ENCODE results near the gene EPC1. TPM values are rescaled to one million over a fixed set of nuclear protein-coding genes. Genes with fewer than 3 reads are reported as not detected.
"Not testable (repeated sequence)": the region's sequence is repeated elsewhere in the genome, so short reads cannot be mapped to it uniquely, and the experiment has no call there.

Gene EPC1
- total and polyA plus RNA-seq, 2 of the 8 experiments (the other 6 are each of a cell fraction or from before 2014, with no cell fraction given), result 23.7 to 42.3 TPM

- CTCF ChIA-PET (ENCODE audit: partially characterized antibody); H2AFZ ChIP-seq (ENCODE audit: low read length); H3K23ac ChIP-seq (ENCODE audit: insufficient read length); H3K14ac ChIP-seq (ENCODE audit: insufficient read length); H3K79me2 ChIP-seq (ENCODE audit: control insufficient read depth in 1 of 2, insufficient read depth in 2 of 2, low read length in 2 of 2); H4K20me1 ChIP-seq (replicated peaks in 1 of 2; ENCODE audit: control insufficient read depth in 1 of 2, insufficient read depth in 2 of 2, low read length in 2 of 2); H3K4ac ChIP-seq (replicated peaks; ENCODE audit: insufficient read length, low read depth, low read length); H4K91ac ChIP-seq (replicated peaks; ENCODE audit: insufficient read length, low read length); H3K27me3 ChIP-seq (replicated peaks in 1 of 4; ENCODE audit: control insufficient read depth in 3 of 4, extremely low read depth in 1 of 4, insufficient read depth in 3 of 4, low read length in 3 of 4); H2AK5ac ChIP-seq (ENCODE audit: low read depth, low read length); H3K4me1 ChIP-seq (replicated peaks in 1 of 4; ENCODE audit: control insufficient read depth in 3 of 4, insufficient read depth in 4 of 4, low read length in 3 of 4); H3K79me1 ChIP-seq (ENCODE audit: low read depth, low read length); H3K18ac ChIP-seq (ENCODE audit: extremely low read depth, low read length); H3K56ac ChIP-seq (replicated peaks; ENCODE audit: insufficient read length, low read depth, low read length); H3K4me3 ChIP-seq (ENCODE audit: extremely low read depth in 1 of 4, insufficient read depth in 2 of 4, low read depth in 3 of 4, low read length in 4 of 4); POLR2A ChIA-PET (ENCODE audit: partially characterized antibody); FAIRE-seq; H3K23me2 ChIP-seq (ENCODE audit: low read depth, low read length); H3K36me3 ChIP-seq (ENCODE audit: control insufficient read depth in 2 of 4, insufficient read depth in 4 of 4, low read length in 3 of 4); H4K5ac ChIP-seq (ENCODE audit: insufficient read length, low read depth, low read length); H3K9ac ChIP-seq (replicated peaks in 1 of 4; ENCODE audit: extremely low read depth in 1 of 4, low read depth in 3 of 4, low read length in 3 of 4); H2BK5ac ChIP-seq (ENCODE audit: low read depth, low read length); H3K4me2 ChIP-seq (ENCODE audit: insufficient read depth in 1 of 2, low read depth in 2 of 2, low read length in 2 of 2); H2BK15ac ChIP-seq (ENCODE audit: low read length); H3K27ac ChIP-seq (ENCODE audit: low read depth, low read length); H2BK12ac ChIP-seq (ENCODE audit: low read depth, low read length); DNase-seq (ENCODE audit: low read depth in 1 of 2, low spot score in 2 of 2); H4K8ac ChIP-seq (ENCODE audit: extremely low read depth, insufficient read depth, low read length): not testable (repeated sequence)
- H2BK20ac ChIP-seq (ENCODE audit: low read length), result 0 out of 2 replicates have a peak overlapping the region, but pooled peaks have one; percentile 17
- H3K9me3 ChIP-seq (ENCODE audit: insufficient read depth in 2 of 2, low read depth in 1 of 2, low read length in 1 of 2), result peaks cover 25 to 27% of the 10 kb centered on the region in 2 experiments
- 93% methylated on average over 5 of the region's 5 CpGs; no CpG with 5 or more reads in 1 of the 2 experiments for WGBS, 2 experiments (ENCODE audit: extremely low coverage in 1 of 2, insufficient coverage in 1 of 2, insufficient read length in 1 of 2, insufficient replicate concordance in 2 of 2, low coverage in 1 of 2, low lambda C conversion rate in 2 of 2, missing lambda C conversion rate in 1 of 2)
- peak overlapping the region; percentile 33 for H2BK120ac ChIP-seq (replicated peaks; ENCODE audit: low read depth, low read length)
Observed at GRCh38 chr10:32218206-32219044, 128.5 kb downstream of the EPC1 start.

Small RNA genes lying within 50 kb of the gene (small RNA-seq; reads per million reads assigned to genes)
- not detected for gene RNU6-1244P (ENCODE audit: insufficient read depth)

Other genes starting within 250 kb of the EPC1 start
- 0.46 and 0.74 TPM in 2 replicates for gene CCDC7, start 99.0 kb upstream of the EPC1 start, total RNA-seq (2021; fragmentation: NEBNext Ultra II Directional; extraction: Animal tissue kit (Norgen Biotek cat#: 25700))
- gene CCDC7, start 99.0 kb upstream of the EPC1 start, polyA plus RNA-seq (2011; rRNA removed), result 0.14 and 0.18 TPM in 2 replicates

Measured in H1 (cell line).